Mesenchymal stem cell (in vitro differentiated cells and primary cell): ENCODE results near the gene PAX9.

Experiments used
- DNase-seq: peaks from one replicate; pipeline ENCODE4 v3.0.0-alpha.2; 2013
- H2AFZ ChIP-seq: one replicate; pipeline ENCODE4 v1.6.1; 2013; ENCODE audit warnings: low read depth, mild to moderate bottlenecking, control low read depth, inconsistent platforms, low read length, moderate library complexity
- H2AK5ac ChIP-seq: 2 replicates; pipeline ENCODE4 v1.6.1; 2013; ENCODE audit warnings: low read length, moderate library complexity, mild to moderate bottlenecking, inconsistent platforms; ENCODE audit not compliant: severe bottlenecking
- H2BK120ac ChIP-seq: one replicate; pipeline ENCODE4 v1.6.1; 2013; ENCODE audit warnings: low read depth, mild to moderate bottlenecking, inconsistent platforms, low read length, moderate library complexity
- H2BK12ac ChIP-seq, 2 experiments: one replicate each; pipeline ENCODE4 v1.6.1; 2013; ENCODE audit warnings: inconsistent platforms in 2 of 2, low read length in 2 of 2, mild to moderate bottlenecking in 2 of 2, moderate library complexity in 2 of 2, control low read depth in 1 of 2
- H2BK15ac ChIP-seq: one replicate; pipeline ENCODE4 v1.6.1; 2013; ENCODE audit warnings: mild to moderate bottlenecking, low read depth, inconsistent platforms; ENCODE audit not compliant: poor library complexity, severe bottlenecking
- H2BK5ac ChIP-seq: 2 replicates; pipeline ENCODE4 v1.6.1; 2013; ENCODE audit warnings: low read depth, mild to moderate bottlenecking, low read length, control low read depth, inconsistent platforms; ENCODE audit not compliant: poor library complexity, severe bottlenecking
- H3K14ac ChIP-seq, 2 experiments: one replicate each; pipeline ENCODE4 v1.6.1; 2013; ENCODE audit warnings: inconsistent platforms in 2 of 2, low read length in 2 of 2, control low read depth in 1 of 2, mild to moderate bottlenecking in 1 of 2, moderate library complexity in 1 of 2
- H3K18ac ChIP-seq, 2 experiments: one replicate each; pipeline ENCODE4 v1.6.1; 2013; ENCODE audit warnings: inconsistent platforms in 2 of 2, low read length in 2 of 2, control low read depth in 1 of 2, low read depth in 1 of 2, mild to moderate bottlenecking in 1 of 2
- H3K23ac ChIP-seq, 2 experiments: one replicate each; pipeline ENCODE4 v1.6.1; 2013; ENCODE audit warnings: inconsistent platforms in 2 of 2, low read length in 2 of 2, mild to moderate bottlenecking in 2 of 2, moderate library complexity in 2 of 2, control low read depth in 1 of 2
- H3K27ac ChIP-seq: 2 replicates; pipeline ENCODE4 v1.5.1; 2013; ENCODE audit warnings: mild to moderate bottlenecking, moderate library complexity, low read length, control low read depth, inconsistent platforms; ENCODE audit not compliant: poor library complexity, severe bottlenecking
- H3K27me3 ChIP-seq, 2 experiments: 2 replicates each; pipeline versions ENCODE4 v1.6.1 to v1.7.0; 2013; ENCODE audit warnings: low read length in 2 of 2, mild to moderate bottlenecking in 2 of 2, moderate library complexity in 2 of 2, control low read depth in 1 of 2, inconsistent platforms in 1 of 2; ENCODE audit not compliant: control insufficient read depth in 1 of 2, insufficient read depth in 1 of 2
- H3K36me3 ChIP-seq, 2 experiments: 2 replicates each; pipeline versions ENCODE4 v1.6.1 to v1.7.0; 2013; ENCODE audit warnings: low read length in 2 of 2, control low read depth in 1 of 2, inconsistent platforms in 1 of 2, low read depth in 1 of 2, mild to moderate bottlenecking in 1 of 2; ENCODE audit not compliant: insufficient read depth in 2 of 2, control insufficient read depth in 1 of 2
- H3K4ac ChIP-seq, 2 experiments: one replicate each; pipeline ENCODE4 v1.6.1; 2013; ENCODE audit warnings: inconsistent platforms in 2 of 2, low read length in 2 of 2, mild to moderate bottlenecking in 2 of 2, moderate library complexity in 2 of 2, control low read depth in 1 of 2, low read depth in 1 of 2
- H3K4me1 ChIP-seq: 2 replicates; pipeline ENCODE4 v1.6.1; 2013; ENCODE audit warnings: low read depth, low read length, control low read depth; ENCODE audit not compliant: control insufficient read depth, insufficient read depth
- H3K4me2 ChIP-seq: 2 replicates; pipeline ENCODE4 v1.6.1; 2013; ENCODE audit warnings: low read length, mild to moderate bottlenecking, inconsistent platforms; ENCODE audit not compliant: poor library complexity, severe bottlenecking
- H3K4me3 ChIP-seq, 2 experiments: 2 replicates each; pipeline versions ENCODE4 v1.5.1 to v1.7.0; 2013; ENCODE audit warnings: low read length in 2 of 2, mild to moderate bottlenecking in 2 of 2, control low read depth in 1 of 2, low read depth in 1 of 2; ENCODE audit not compliant: insufficient read depth in 1 of 2
- H3K79me1 ChIP-seq: replicated peaks from 2 replicates; pipeline ENCODE4 v1.6.1; 2013; ENCODE audit warnings: mild to moderate bottlenecking, control low read depth, low read length, inconsistent platforms; ENCODE audit not compliant: poor library complexity, severe bottlenecking
- H3K9ac ChIP-seq: 2 replicates; pipeline ENCODE4 v1.7.0; 2013; ENCODE audit warnings: mild to moderate bottlenecking, low read length, moderate library complexity
- H3K9me3 ChIP-seq: 2 replicates; pipeline ENCODE4 v1.7.0; 2013; ENCODE audit warnings: mild to moderate bottlenecking, low read length; ENCODE audit not compliant: control insufficient read depth
- H4K8ac ChIP-seq: one replicate; pipeline ENCODE4 v1.6.1; 2013; ENCODE audit warnings: inconsistent platforms, mild to moderate bottlenecking, low read length, moderate library complexity
- H4K91ac ChIP-seq: one replicate; pipeline ENCODE4 v1.6.1; 2013; ENCODE audit warnings: mild to moderate bottlenecking, low read length, inconsistent platforms
- WGBS: methylation state at CpG from one replicate; pipeline ENCODE4 v1.1.7; 2013; ENCODE audit warnings: mixed read lengths; 5-methylcytosine and 5-hydroxymethylcytosine counted together

The PAX9 gene

GRCh38 chr14:36660736-36661505, 739 bp upstream of the PAX9 start:
- peaks cover 55 to 94% of the 10 kb centered on the region in 2 experiments for H3K27me3 ChIP-seq
- H3K79me1 ChIP-seq, result no peaks in the 10 kb centered on the region
- H2AK5ac ChIP-seq, result no peak overlapping the region
- H3K4me2 ChIP-seq, result peak overlapping the region; percentile 89
- no peaks in the 10 kb centered on the region for H3K9me3 ChIP-seq
- H3K4me1 ChIP-seq, result peaks cover 47% of the 10 kb centered on the region
- H3K14ac ChIP-seq, result no peak overlapping the region
- DNase-seq, result no peak
- H3K36me3 ChIP-seq, result peaks cover 0 to 3% of the 10 kb centered on the region in 2 experiments
- no peak overlapping the region for H3K23ac ChIP-seq
- no peak overlapping the region for H2BK5ac ChIP-seq
- no peak overlapping the region for H2BK12ac ChIP-seq
- H4K8ac ChIP-seq, result no peak overlapping the region
- no peak overlapping the region for H2BK15ac ChIP-seq
- no peak overlapping the region for H3K9ac ChIP-seq
- no peak overlapping the region for H3K27ac ChIP-seq
- H3K4ac ChIP-seq, result no peak overlapping the region
- peak overlapping the region; percentile 23 for H4K91ac ChIP-seq
- no peak overlapping the region for H3K18ac ChIP-seq
- H3K4me3 ChIP-seq, result peak overlapping the region; percentile 12 to 77
- H2AFZ ChIP-seq, result no peak overlapping the region
- 9% methylated on average over 34 of the region's 35 CpGs for WGBS
- no peak overlapping the region for H2BK120ac ChIP-seq

GRCh38 chr14:36662258-36662542, 540 bp downstream of the PAX9 start:
- H3K4me3 ChIP-seq, result peak overlapping the region; percentile 73 to 77
- peaks cover 48% of the 10 kb centered on the region for H3K4me1 ChIP-seq
- H3K4me2 ChIP-seq, result peak overlapping the region; percentile 89
- H2BK120ac ChIP-seq, result no peak overlapping the region
- H2AFZ ChIP-seq, result no peak overlapping the region
- H3K23ac ChIP-seq, result no peak overlapping the region
- H2BK5ac ChIP-seq, result no peak overlapping the region
- under 1% methylated on average over 7 of the region's 11 CpGs for WGBS
- H3K18ac ChIP-seq, result peak overlapping the region in 1 of 2 experiments; percentile 22
- H4K91ac ChIP-seq, result no peak overlapping the region
- peak overlapping the region; percentile 45 for H3K27ac ChIP-seq
- no peaks in the 10 kb centered on the region for H3K9me3 ChIP-seq
- no peak for DNase-seq
- no peak overlapping the region for H3K4ac ChIP-seq
- H4K8ac ChIP-seq, result no peak overlapping the region
- H2BK15ac ChIP-seq, result no peak overlapping the region
- H3K9ac ChIP-seq, result peak overlapping the region; percentile 60
- no peak overlapping the region for H2BK12ac ChIP-seq
- no peak overlapping the region for H3K14ac ChIP-seq
- peaks cover 0 to 12% of the 10 kb centered on the region in 2 experiments for H3K36me3 ChIP-seq
- H2AK5ac ChIP-seq, result no peak overlapping the region
- peaks cover 42 to 94% of the 10 kb centered on the region in 2 experiments for H3K27me3 ChIP-seq
- peaks cover 9% of the 10 kb centered on the region for H3K79me1 ChIP-seq

GRCh38 chr14:36662543-36663403, 1.1 kb downstream of the PAX9 start:
- Histone ChIP-seq H3K23ac (peak overlapping the region; percentile 24 to 46), H2BK15ac (no peak overlapping the region), H2BK120ac (no peak overlapping the region), H3K4ac (no peak overlapping the region), H3K27ac (peak overlapping the region; percentile 45), H2BK12ac (no peak overlapping the region), H2BK5ac (no peak overlapping the region), H3K4me2 (peak overlapping the region; percentile 89), H3K4me3 (peak overlapping the region; percentile 73 to 77), H4K91ac (peak overlapping the region; percentile 37), H3K4me1 (peaks cover 44% of the 10 kb centered on the region), H3K9me3 (no peaks in the 10 kb centered on the region), H3K36me3 (peaks cover 0 to 12% of the 10 kb centered on the region in 2 experiments), H3K18ac (peak overlapping the region in 1 of 2 experiments; percentile 58), H3K79me1 (peaks cover 9% of the 10 kb centered on the region), H2AFZ (peak overlapping the region; percentile 6), H3K27me3 (peaks cover 37 to 94% of the 10 kb centered on the region in 2 experiments), H4K8ac (no peak overlapping the region), H3K14ac (no peak overlapping the region), H2AK5ac (no peak overlapping the region), H3K9ac (peak overlapping the region; percentile 60)
- DNase-seq, result peak; percentile 45
- WGBS, result 2% methylated on average over 71 of the region's 71 CpGs
